ENCODE data around the gene PBLD.
A peak's percentile ranks its signal among the peaks of the same experiment; 100 is the strongest.

Gene PBLD

GRCh38 chr10:68332259-68333057, at the start of gene PBLD:
TSS of gene PBLD (minus strand) at chr10:68332928. CDS start at chr10:68306844, 26,084 bp downstream.
- H3K4me3 ChIP-seq (ENCODE audit: low read depth, low read length), result peak within 1 kb of the TSS; percentile 89
- no peak for TF ChIP-seq MAX (IDR thresholded peaks at IDR 0.05; ENCODE audit: low read depth, low read length)
- TF ChIP-seq CTCF (IDR thresholded peaks at IDR 0.05; ENCODE audit: low read depth, low read length), result peak; percentile 39
- peak; percentile 54 for TF ChIP-seq MYC (IDR thresholded peaks at IDR 0.05; ENCODE audit: low read depth, low read length)
- TF ChIP-seq POLR2A (IDR thresholded peaks at IDR 0.05; ENCODE audit: extremely low read depth, insufficient read length), result peak; percentile 62
- peak; percentile 89 for DNase-seq (ENCODE audit: low read depth)

- TF ChIP-seq MAX (IDR thresholded peaks at IDR 0.05; ENCODE audit: low read depth, low read length) (no peak), MYC (IDR thresholded peaks at IDR 0.05; ENCODE audit: low read depth, low read length) (no peak), CTCF (IDR thresholded peaks at IDR 0.05; ENCODE audit: low read depth, low read length) (no peak), POLR2A (IDR thresholded peaks at IDR 0.05; ENCODE audit: extremely low read depth, insufficient read length) (no peak)
- DNase-seq (ENCODE audit: low read depth), result no peak
Observed at GRCh38 chr10:68371604-68372003, 38.9 kb upstream of the PBLD start.

GRCh38 chr10:68367121-68367520, 34.4 kb upstream of the PBLD start:
- TF ChIP-seq MAX (IDR thresholded peaks at IDR 0.05; ENCODE audit: low read depth, low read length) (no peak), MYC (IDR thresholded peaks at IDR 0.05; ENCODE audit: low read depth, low read length) (no peak)
- no peak for DNase-seq (ENCODE audit: low read depth)
- H3K4me3 ChIP-seq (ENCODE audit: low read depth, low read length), result no peak overlapping the region

More at GRCh38 chr10:68371604-68372003, 38.9 kb upstream of the PBLD start:
- no peak overlapping the region for H3K4me3 ChIP-seq (ENCODE audit: low read depth, low read length)

GRCh38 chr10:68366600-68366999, 33.9 kb upstream of the PBLD start:
- no peak for TF ChIP-seq CTCF (IDR thresholded peaks at IDR 0.05; ENCODE audit: low read depth, low read length)
- no peak for TF ChIP-seq POLR2A (IDR thresholded peaks at IDR 0.05; ENCODE audit: extremely low read depth, insufficient read length)
- no peak for TF ChIP-seq MYC (IDR thresholded peaks at IDR 0.05; ENCODE audit: low read depth, low read length)
- TF ChIP-seq MAX (IDR thresholded peaks at IDR 0.05; ENCODE audit: low read depth, low read length), result no peak
- DNase-seq (ENCODE audit: low read depth), result no peak
- no peak overlapping the region for H3K4me3 ChIP-seq (ENCODE audit: low read depth, low read length)

- no peak for DNase-seq (ENCODE audit: low read depth)
- TF ChIP-seq MAX (IDR thresholded peaks at IDR 0.05; ENCODE audit: low read depth, low read length) (no peak), MYC (IDR thresholded peaks at IDR 0.05; ENCODE audit: low read depth, low read length) (no peak), CTCF (IDR thresholded peaks at IDR 0.05; ENCODE audit: low read depth, low read length) (no peak), POLR2A (IDR thresholded peaks at IDR 0.05; ENCODE audit: extremely low read depth, insufficient read length) (no peak)
- no peak overlapping the region for H3K4me3 ChIP-seq (ENCODE audit: low read depth, low read length)
Observed at GRCh38 chr10:68365611-68366010, 32.9 kb upstream of the PBLD start.

GRCh38 chr10:68364101-68364886, 31.6 kb upstream of the PBLD start:
- no peak for DNase-seq (ENCODE audit: low read depth)
- TF ChIP-seq CTCF (IDR thresholded peaks at IDR 0.05; ENCODE audit: low read depth, low read length) (no peak), MYC (IDR thresholded peaks at IDR 0.05; ENCODE audit: low read depth, low read length) (no peak), MAX (IDR thresholded peaks at IDR 0.05; ENCODE audit: low read depth, low read length) (no peak), POLR2A (IDR thresholded peaks at IDR 0.05; ENCODE audit: extremely low read depth, insufficient read length) (no peak)
- H3K4me3 ChIP-seq (ENCODE audit: low read depth, low read length), result no peak overlapping the region

Data from NB4 (cell line).